IMR-90 (cell line): Measurements from ENCODE around the gene CRYBA1. TPM values are rescaled to one million over a fixed set of nuclear protein-coding genes. Genes with fewer than 3 reads are reported as not detected.

ENCODE experiments used
- ATAC-seq: fragments of 200-7000 bp; cut with Tn5 transposase; 2 replicates; pipeline ENCODE4 v1.9.1; 2020; ENCODE audit warnings: low read depth, mild to moderate bottlenecking, moderate library complexity
- BruUV-seq: library from RNA; stranded (reverse); fragments of 400-500 nt; replicated peaks from 2 replicates; lab custom pipeline; 2021; lab: Mats Ljungman, UMichigan
- CTCF ChIA-PET: fragments of 300-600 bp; formaldehyde crosslinking; extraction: SDS; loops from one replicate; lab custom pipeline; 2021; ENCODE audit warnings: antibody characterized with exemption; lab: Yijun Ruan, JAX
- POLR2A ChIA-PET: fragments of 300-600 bp; sonication (Branson Sonifier 250); formaldehyde crosslinking; loops from one replicate; lab custom pipeline; 2022; ENCODE audit warnings: antibody characterized with exemption; ENCODE audit not compliant: unreplicated experiment; lab: Charles Lee
- DNase-seq: peaks from one replicate; pipeline ENCODE4 v3.0.0; 2013
- H2AFZ ChIP-seq: replicated peaks from 2 replicates; pipeline ENCODE3; 2013; ENCODE audit warnings: low read length, mild to moderate bottlenecking; ENCODE audit not compliant: poor library complexity
- H2AK5ac ChIP-seq: 2 replicates; pipeline ENCODE4 v1.6.1; 2013; ENCODE audit warnings: low read depth, low read length, inconsistent platforms
- H2AK9ac ChIP-seq: replicated peaks from 2 replicates; pipeline ENCODE3; 2013; ENCODE audit warnings: mild to moderate bottlenecking, low read depth, low read length, moderate library complexity; ENCODE audit not compliant: poor library complexity
- H2BK120ac ChIP-seq: 2 replicates; pipeline ENCODE4 v1.6.1; 2013; ENCODE audit warnings: low read depth, low read length, inconsistent platforms
- H2BK15ac ChIP-seq: 3 replicates; pipeline ENCODE4 v1.6.1; 2013; ENCODE audit warnings: low read depth, low read length, inconsistent platforms
- H2BK20ac ChIP-seq: 2 replicates; pipeline ENCODE4 v1.6.1; 2013; ENCODE audit warnings: low read depth, mild to moderate bottlenecking, inconsistent platforms, low read length, moderate library complexity
- H2BK5ac ChIP-seq: 2 replicates; pipeline ENCODE4 v1.6.1; 2013; ENCODE audit warnings: mild to moderate bottlenecking, low read depth, low read length, inconsistent platforms; ENCODE audit not compliant: poor library complexity, severe bottlenecking
- H3K14ac ChIP-seq: replicated peaks from 2 replicates; pipeline ENCODE4 v1.6.1; 2013; ENCODE audit warnings: low read depth, low read length, inconsistent platforms
- H3K18ac ChIP-seq: 2 replicates; pipeline ENCODE4 v1.6.1; 2013; ENCODE audit warnings: low read depth, low read length, control low read depth
- H3K23ac ChIP-seq: 2 replicates; pipeline ENCODE4 v1.6.1; 2013; ENCODE audit warnings: low read depth, low read length, inconsistent platforms
- H3K27ac ChIP-seq: 2 replicates; pipeline ENCODE4 v1.5.1; 2013; ENCODE audit warnings: mild to moderate bottlenecking, control low read depth, low read length; ENCODE audit not compliant: insufficient read depth
- H3K27me3 ChIP-seq: 2 replicates; pipeline ENCODE4 v1.6.1; 2013; ENCODE audit warnings: low read length; ENCODE audit not compliant: control insufficient read depth, insufficient read depth
- H3K36me3 ChIP-seq: 2 replicates; pipeline ENCODE4 v1.6.1; 2013; ENCODE audit warnings: low read length, mixed read lengths; ENCODE audit not compliant: control insufficient read depth, insufficient read depth
- H3K4ac ChIP-seq: 2 replicates; pipeline ENCODE4 v1.6.1; 2013; ENCODE audit warnings: low read depth, low read length, inconsistent platforms
- H3K4me1 ChIP-seq: 2 replicates; pipeline ENCODE4 v1.6.1; 2013; ENCODE audit warnings: low read length, mixed read lengths; ENCODE audit not compliant: control insufficient read depth, insufficient read depth
- H3K4me2 ChIP-seq: 2 replicates; pipeline ENCODE4 v1.6.1; 2013; ENCODE audit warnings: low read depth, mild to moderate bottlenecking, control low read depth, low read length, moderate library complexity
- H3K4me3 ChIP-seq: 2 replicates; pipeline ENCODE4 v1.5.1; 2013; ENCODE audit warnings: low read depth, mild to moderate bottlenecking, control low read depth, low read length, moderate library complexity; ENCODE audit not compliant: insufficient read depth
- H3K56ac ChIP-seq: 2 replicates; pipeline ENCODE4 v1.6.1; 2013; ENCODE audit warnings: low read length, inconsistent platforms; ENCODE audit not compliant: insufficient read depth; ENCODE audit errors: extremely low read depth
- H3K79me1 ChIP-seq, 2 experiments: 2 replicates each; pipeline ENCODE4 v1.6.1; 2013; ENCODE audit warnings: low read length in 2 of 2, inconsistent platforms in 1 of 2, low read depth in 1 of 2
- H3K9ac ChIP-seq: 2 replicates; pipeline ENCODE4 v1.6.1; 2013; ENCODE audit warnings: low read depth, low read length, control low read depth
- H3K9me1 ChIP-seq: 2 replicates; pipeline ENCODE4 v1.6.1; 2013; ENCODE audit warnings: low read length, inconsistent platforms; ENCODE audit not compliant: insufficient read depth
- H3K9me3 ChIP-seq: 2 replicates; pipeline ENCODE4 v1.6.1; 2013; ENCODE audit warnings: low read length; ENCODE audit not compliant: control insufficient read depth, insufficient read depth
- H4K20me1 ChIP-seq: 2 replicates; pipeline ENCODE4 v1.6.1; 2013; ENCODE audit warnings: low read length, inconsistent platforms; ENCODE audit not compliant: insufficient read depth
- H4K5ac ChIP-seq: 2 replicates; pipeline ENCODE4 v1.6.1; 2013; ENCODE audit warnings: mild to moderate bottlenecking, low read depth, low read length, control low read depth
- H4K8ac ChIP-seq, 2 experiments: 2 replicates each; pipeline ENCODE4 v1.6.1; 2013; ENCODE audit warnings: low read depth in 2 of 2, low read length in 2 of 2, control low read depth in 1 of 2, inconsistent platforms in 1 of 2
- H4K91ac ChIP-seq: 2 replicates; pipeline ENCODE4 v1.6.1; 2013; ENCODE audit warnings: low read depth, low read length, inconsistent platforms; ENCODE audit not compliant: insufficient read depth
- BHLHE40 ChIP-seq: fragments of 150-350 bp; IDR thresholded peaks from 2 replicates; pipeline ENCODE4 v1.6.1; 2016; ENCODE audit warnings: mild to moderate bottlenecking, low read depth, low read length
- CEBPB ChIP-seq: IDR thresholded peaks from 2 replicates; pipeline ENCODE4 v1.6.1; 2012; ENCODE audit warnings: low read depth, low read length, improper control_type of control experiment
- CHD1 ChIP-seq: IDR thresholded peaks from 2 replicates; pipeline ENCODE4 v1.6.1; 2012; ENCODE audit warnings: low read depth, low read length, improper control_type of control experiment
- CTCF ChIP-seq: conservative IDR thresholded peaks from 2 replicates; pipeline ENCODE4 v1.5.1; 2012; ENCODE audit warnings: mild to moderate bottlenecking, low read depth, low read length, improper control_type of control experiment
- ELK1 ChIP-seq: fragments of 150-350 bp; IDR thresholded peaks from 2 replicates; pipeline ENCODE4 v1.6.1; 2016; ENCODE audit warnings: low read depth, mild to moderate bottlenecking, low read length, moderate library complexity, borderline replicate concordance
- FOS ChIP-seq: fragments of 150-350 bp; IDR thresholded peaks from 2 replicates; pipeline ENCODE4 v1.6.1; 2016; ENCODE audit warnings: low read depth, low read length
- MAFK ChIP-seq: IDR thresholded peaks from 2 replicates; pipeline ENCODE4 v1.6.1; 2012; ENCODE audit warnings: low read depth, low read length, improper control_type of control experiment
- MAZ ChIP-seq: IDR thresholded peaks from 2 replicates; pipeline ENCODE4 v1.6.1; 2012; ENCODE audit warnings: low read depth, mild to moderate bottlenecking, low read length, improper control_type of control experiment, moderate library complexity, borderline replicate concordance
- MXI1 ChIP-seq: IDR thresholded peaks from 2 replicates; pipeline ENCODE4 v1.6.1; 2012; ENCODE audit warnings: low read depth, mild to moderate bottlenecking, low read length, moderate library complexity, borderline replicate concordance
- NFE2L2 ChIP-seq: fragments of 150-350 bp; IDR thresholded peaks from 2 replicates; pipeline ENCODE4 v1.6.1; 2016; ENCODE audit warnings: low read depth, mild to moderate bottlenecking, low read length
- POLR2A ChIP-seq: IDR thresholded peaks from 2 replicates; pipeline ENCODE4 v1.6.1; 2012; ENCODE audit warnings: mild to moderate bottlenecking, low read depth, low read length
- RAD21 ChIP-seq: IDR thresholded peaks from 2 replicates; pipeline ENCODE4 v1.6.1; 2012; ENCODE audit warnings: low read length, improper control_type of control experiment
- RCOR1 ChIP-seq: IDR thresholded peaks from 2 replicates; pipeline ENCODE4 v1.6.1; 2012; ENCODE audit warnings: mild to moderate bottlenecking, low read length, improper control_type of control experiment; ENCODE audit not compliant: insufficient replicate concordance
- RFX5 ChIP-seq: IDR thresholded peaks from 2 replicates; pipeline ENCODE4 v1.8.0; 2012; ENCODE audit warnings: low read depth, mild to moderate bottlenecking, low read length, moderate library complexity
- SMC3 ChIP-seq: fragments of 150-350 bp; IDR thresholded peaks from 2 replicates; pipeline ENCODE4 v1.6.1; 2016; ENCODE audit warnings: low read depth, mild to moderate bottlenecking, antibody characterized with exemption, low read length, moderate library complexity
- USF2 ChIP-seq: fragments of 150-350 bp; IDR thresholded peaks from 2 replicates; pipeline ENCODE4 v1.6.1; 2017; ENCODE audit warnings: mild to moderate bottlenecking, antibody characterized with exemption, low read length, low read depth
- WGBS, 2 experiments: methylation state at CpG; one replicate each; pipeline versions ENCODE4 v1.1.5 to v1.1.7; 2013; ENCODE audit warnings: missing lambda C conversion rate in 2 of 2; ENCODE audit not compliant: insufficient read length in 1 of 2; ENCODE audit errors: extremely low coverage in 2 of 2; 5-methylcytosine and 5-hydroxymethylcytosine counted together
- dilution Hi-C: fragments of 300-500 bp; cut with HindIII; formaldehyde crosslinking; loops from one replicate; pipeline ENCODE4 v1.14.3; 2018; ENCODE audit warnings: low sequenced_read_pairs; ENCODE audit not compliant: unreplicated experiment
- in situ Hi-C: fragments of 300-500 bp; cut with MboI; formaldehyde crosslinking; loops from 3 replicates; pipeline ENCODE4 v1.14.3; 2019; ENCODE audit warnings: low sequenced_read_pairs, inconsistent platforms, mixed read lengths
- intact Hi-C: fragments of 100-400 bp; cut with micrococcal nuclease; formaldehyde crosslinking; loops from 2 replicates; pipeline ENCODE4 v1.10.0; 2022
- polyA plus RNA-seq, 3 experiments: library from polyadenylated mRNA; depleted of rRNA; stranded (reverse); fragments of >200 nt; gene quantifications; 2 replicates each; pipeline ENCODE4 v1.2.3, GENCODE V29; 2012; ENCODE audit warnings: low replicate concordance in 1 of 3
- total RNA-seq: library from RNA; depleted of rRNA; stranded (reverse); fragments of >200 nt; gene quantifications from 2 replicates; pipeline ENCODE4 v1.2.3, GENCODE V29; 2012

Gene CRYBA1
- total and polyA plus RNA-seq, 2 of the 4 experiments (the other 2 are of a cell fraction): not detected

GRCh38 chr17:29289852-29290251 is 43.2 kb downstream of the CRYBA1 start:
- peaks cover 9% of the 10 kb centered on the region for H3K4me1 ChIP-seq
- ATAC-seq (no peak), DNase-seq (no peak)
- H3K56ac ChIP-seq: no peak overlapping the region
- no peak overlapping the region for H2BK15ac ChIP-seq
- no peak overlapping the region for H2BK5ac ChIP-seq
- no peaks in the 10 kb centered on the region for H3K27me3 ChIP-seq
- in situ Hi-C loops: loop anchor here (5.0 kb wide), 1 partner anchor 143 kb away; no protein-coding TSS in a partner anchor
- H2BK20ac ChIP-seq: no peak overlapping the region
- BruUV-seq: no TSS peak
- peaks cover 30% of the 10 kb centered on the region for H3K36me3 ChIP-seq
- H3K4me2 ChIP-seq: no peak overlapping the region; the same call in 1 of the 2 replicates
- H4K91ac ChIP-seq: no peak overlapping the region
- no peak overlapping the region for H2BK120ac ChIP-seq
- peaks cover 86% of the 10 kb centered on the region for H4K20me1 ChIP-seq
- H2AFZ ChIP-seq: no peak overlapping the region
- peaks cover under 1 to 24% of the 10 kb centered on the region in 2 experiments; a peak in 2 of 4 replicates for H3K79me1 ChIP-seq
- dilution Hi-C loops: no loop called here
- H3K4ac ChIP-seq: no peak overlapping the region
- H3K9me3 ChIP-seq: no peaks in the 10 kb centered on the region
- H3K9ac ChIP-seq: no peak overlapping the region
- ChIA-PET POLR2A (no interaction called here), CTCF (interaction anchor here (0.9 to 1.6 kb wide), 2 partner anchors 16 to 144 kb away, joined by 4 to 7 read pairs; no protein-coding TSS in a partner anchor)
- H3K27ac ChIP-seq: no peak overlapping the region
- no peak overlapping the region for H3K4me3 ChIP-seq
- no peak overlapping the region for H4K8ac ChIP-seq
- H4K5ac ChIP-seq: no peak overlapping the region
- no peak overlapping the region for H2AK5ac ChIP-seq
- WGBS, 2 experiments: no CpG with 5 or more reads among the region's 9 CpGs
- TF ChIP-seq POLR2A (no peak), MAZ (no peak), BHLHE40 (no peak), FOS (no peak), CTCF (no peak), CHD1 (no peak), RAD21 (no peak), ELK1 (no peak), USF2 (no peak), MAFK (no peak), CEBPB (no peak), RCOR1 (no peak), RFX5 (no peak), MXI1 (no peak), SMC3 (no peak), NFE2L2 (no peak)
- intact Hi-C loops: loop anchor here (5.0 kb wide), 1 partner anchor 67 kb away; no protein-coding TSS in a partner anchor
- H2AK9ac ChIP-seq: no peak overlapping the region
- no peak overlapping the region for H3K14ac ChIP-seq
- H3K9me1 ChIP-seq: peaks cover 7% of the 10 kb centered on the region
- no peak overlapping the region for H3K23ac ChIP-seq
- H3K18ac ChIP-seq: no peak overlapping the region
